D721Med (cell line): ENCODE measurements around the gene VPS51.

Experiments
- DNase-seq: peaks from one replicate; pipeline ENCODE4 v3.0.0; 2011; ENCODE audit warnings: low spot score; ENCODE audit not compliant: insufficient read length
- FAIRE-seq: peaks from 2 replicates; lab custom pipeline; 2011; peaks lifted over from hg19 to GRCh38; lab: Jason Lieb, UNC
- TF ChIP-seq, protein P1 (sequence below): IDR thresholded peaks from 2 replicates; pipeline ENCODE4 v1.5.1; 2012; ENCODE audit warnings: mild to moderate bottlenecking, control low read depth; ENCODE audit not compliant: insufficient read depth; ENCODE audit errors: missing control alignments

VPS51 gene

DNA sequence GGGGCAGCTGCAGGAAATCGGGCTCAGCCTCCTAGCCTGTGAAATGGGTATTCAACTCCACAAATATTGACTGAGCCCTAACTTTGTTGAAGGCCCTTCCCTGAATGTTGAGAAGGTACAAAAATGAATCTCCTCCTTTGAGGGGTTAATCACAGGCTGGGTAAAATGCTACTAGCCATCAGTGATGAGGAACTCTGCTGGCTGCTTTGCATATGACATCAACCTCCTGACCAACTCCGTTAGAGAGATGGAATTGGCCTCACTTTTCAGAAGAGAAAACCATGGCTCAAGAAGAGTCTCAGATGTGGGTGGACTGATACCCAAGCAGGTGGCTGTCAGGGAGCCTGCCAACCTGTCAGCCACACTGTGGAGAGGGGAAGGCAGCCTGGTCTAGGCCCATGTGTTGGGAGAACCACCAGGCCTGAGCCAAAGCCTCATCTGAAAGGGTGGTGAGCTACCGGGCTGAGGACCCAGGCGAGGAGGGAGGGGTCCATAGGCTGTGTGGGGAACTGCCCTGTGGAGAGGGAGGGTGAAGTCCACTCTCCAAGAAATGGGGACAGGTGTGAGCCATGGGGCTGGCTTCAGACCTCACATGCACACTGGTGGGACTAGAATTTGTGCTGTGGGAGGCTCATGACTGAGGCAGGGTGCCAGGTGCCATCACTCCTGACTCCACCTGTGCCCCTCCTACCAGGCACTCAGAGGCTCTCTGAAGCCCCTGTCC lies 23.9 kb upstream of the VPS51 start:
- FAIRE-seq = no peak
- DNase-seq = no peak
- TF ChIP-seq, protein P1, sequence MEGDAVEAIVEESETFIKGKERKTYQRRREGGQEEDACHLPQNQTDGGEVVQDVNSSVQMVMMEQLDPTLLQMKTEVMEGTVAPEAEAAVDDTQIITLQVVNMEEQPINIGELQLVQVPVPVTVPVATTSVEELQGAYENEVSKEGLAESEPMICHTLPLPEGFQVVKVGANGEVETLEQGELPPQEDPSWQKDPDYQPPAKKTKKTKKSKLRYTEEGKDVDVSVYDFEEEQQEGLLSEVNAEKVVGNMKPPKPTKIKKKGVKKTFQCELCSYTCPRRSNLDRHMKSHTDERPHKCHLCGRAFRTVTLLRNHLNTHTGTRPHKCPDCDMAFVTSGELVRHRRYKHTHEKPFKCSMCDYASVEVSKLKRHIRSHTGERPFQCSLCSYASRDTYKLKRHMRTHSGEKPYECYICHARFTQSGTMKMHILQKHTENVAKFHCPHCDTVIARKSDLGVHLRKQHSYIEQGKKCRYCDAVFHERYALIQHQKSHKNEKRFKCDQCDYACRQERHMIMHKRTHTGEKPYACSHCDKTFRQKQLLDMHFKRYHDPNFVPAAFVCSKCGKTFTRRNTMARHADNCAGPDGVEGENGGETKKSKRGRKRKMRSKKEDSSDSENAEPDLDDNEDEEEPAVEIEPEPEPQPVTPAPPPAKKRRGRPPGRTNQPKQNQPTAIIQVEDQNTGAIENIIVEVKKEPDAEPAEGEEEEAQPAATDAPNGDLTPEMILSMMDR = no peak

DNA sequence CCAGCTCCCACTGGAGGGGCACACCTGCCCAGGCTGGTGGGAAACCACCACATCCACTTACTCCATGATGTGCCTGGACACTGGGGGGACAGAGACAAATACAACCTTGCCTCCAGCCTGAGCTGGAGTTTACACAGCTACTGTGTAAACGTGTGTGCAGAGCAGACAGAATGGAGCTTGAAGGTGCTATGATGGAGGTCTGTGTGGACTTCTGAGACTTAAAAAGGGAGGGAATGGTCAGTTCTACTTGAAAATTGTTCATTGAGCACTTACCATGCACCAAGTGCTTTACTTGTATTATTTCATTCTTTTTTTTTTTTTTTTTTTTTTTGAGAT lies 23.4 kb upstream of the VPS51 start:
- TF ChIP-seq, protein P1 = no peak
- FAIRE-seq (no peak), DNase-seq (no peak)

DNA sequence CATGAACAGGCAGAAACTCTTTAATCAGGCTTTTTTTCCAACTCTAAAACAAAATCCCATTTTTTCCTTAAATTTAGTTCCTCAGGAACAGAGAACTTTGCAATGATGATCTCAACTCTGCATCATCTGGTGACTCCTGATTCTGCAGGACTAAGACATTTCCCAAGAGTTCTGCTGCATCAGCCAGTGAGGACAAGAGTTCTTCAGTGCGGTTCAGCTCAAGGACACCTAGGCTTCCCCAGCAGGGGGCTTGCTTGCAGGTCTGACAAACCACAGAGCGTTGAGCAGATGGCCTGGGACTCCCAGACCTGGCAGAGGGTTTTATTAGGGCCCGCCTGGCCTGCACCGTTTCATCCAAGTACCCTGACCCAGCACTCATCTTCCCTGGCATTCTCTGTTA lies 18.6 kb upstream of the VPS51 start:
- DNase-seq = no peak
- FAIRE-seq = no peak
- TF ChIP-seq, protein P1 = no peak

DNA sequence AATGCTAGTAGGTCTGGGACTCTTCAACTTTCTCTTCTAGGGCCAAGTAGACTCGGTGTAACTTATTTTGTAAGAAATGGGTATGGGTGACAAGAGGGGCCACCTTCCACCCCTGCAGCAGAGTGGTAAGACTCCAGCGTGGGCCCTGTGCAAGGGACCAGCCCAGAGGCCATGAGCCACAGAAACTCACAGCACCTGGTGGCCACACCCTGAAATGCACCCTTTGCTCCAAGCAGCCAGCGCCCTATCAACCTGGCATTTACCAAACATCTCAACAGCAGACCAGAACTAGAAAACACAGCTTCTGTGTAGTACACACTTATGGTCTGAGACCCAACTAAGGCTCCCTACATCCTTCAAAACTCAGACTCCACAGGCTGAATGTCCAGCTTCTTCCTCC lies 17.9 kb upstream of the VPS51 start:
- TF ChIP-seq, protein P1 = peak; percentile 43
- FAIRE-seq (no peak), DNase-seq (peak; percentile 54)

DNA sequence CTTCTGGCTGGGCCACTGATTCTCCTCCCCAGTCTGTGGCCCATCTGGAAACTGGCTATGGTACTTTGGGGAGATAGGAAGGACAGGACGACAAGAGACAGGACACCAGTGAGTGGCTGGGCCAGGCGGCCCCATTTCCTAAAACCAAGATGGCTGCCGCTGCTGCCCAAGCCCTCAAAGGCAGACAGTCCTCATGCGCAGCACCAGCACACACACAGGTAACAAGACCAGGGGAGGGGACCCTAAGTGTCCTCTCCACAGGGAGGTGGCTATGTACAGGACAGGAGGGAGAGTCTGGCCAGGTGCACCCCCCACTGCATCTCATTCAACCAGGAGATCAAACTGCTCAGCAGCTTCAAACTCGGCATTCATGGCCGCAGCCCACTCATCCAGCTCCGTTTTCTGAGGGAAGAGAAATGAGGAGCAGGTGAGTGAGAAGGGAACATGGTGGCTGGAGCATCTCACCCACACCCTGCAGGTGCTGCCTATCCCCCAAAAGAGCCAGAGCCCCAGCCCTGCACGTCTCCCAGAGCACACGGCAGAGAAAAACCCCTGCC lies 17.1 kb upstream of the VPS51 start:
- DNase-seq (no peak), FAIRE-seq (no peak)
- TF ChIP-seq, protein P1 = no peak

DNA sequence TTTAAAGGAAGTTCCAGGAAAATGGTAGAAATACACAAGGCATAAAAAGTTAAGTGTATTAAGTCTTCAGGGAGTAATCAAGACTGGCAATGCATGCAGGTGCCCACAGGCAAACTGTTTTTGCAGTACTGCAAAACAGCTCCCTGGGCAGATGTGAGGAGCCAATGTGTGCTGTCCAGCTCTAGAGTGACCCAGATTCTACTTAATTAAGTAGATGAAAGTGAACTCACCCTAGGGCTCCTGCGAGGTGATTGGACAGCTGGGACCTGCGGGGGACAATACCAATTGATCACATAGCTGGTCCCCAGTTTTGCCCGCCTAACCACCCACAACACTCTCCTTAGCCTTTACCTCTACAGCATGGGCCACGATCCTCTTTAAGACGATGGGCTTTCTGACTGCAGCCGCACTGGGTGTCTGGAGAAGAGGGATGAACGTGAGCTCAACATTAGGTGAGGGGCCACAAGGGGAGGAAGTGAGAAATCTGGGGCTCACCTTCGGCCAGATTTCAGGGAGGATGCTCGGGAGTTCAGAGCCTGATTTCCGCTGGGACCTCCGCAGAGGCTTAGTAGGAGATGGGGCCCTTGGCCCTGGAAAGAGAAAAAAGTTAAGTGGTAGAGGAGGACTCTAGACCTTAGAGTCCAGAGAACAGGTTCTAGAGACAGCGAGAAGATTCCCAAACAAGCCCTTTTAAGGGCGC lies 12.7 kb upstream of the VPS51 start:
- FAIRE-seq (no peak), DNase-seq (no peak)
- TF ChIP-seq, protein P1 = no peak
